ENCODE data around the gene HADH. TPM values are rescaled to one million over a fixed set of nuclear protein-coding genes. Genes with fewer than 3 reads are reported as not detected.
"Not testable (repeated sequence)": the region's sequence is repeated elsewhere in the genome, so short reads cannot be mapped to it uniquely, and the experiment has no call there.

Gene HADH
- total RNA-seq = 10 to 100 TPM; 52.6 to 91.5 TPM
- long read RNA-seq, donor 1, full-length matches to known transcripts = 16 of 17 reads
- long read RNA-seq, donor 1, partial matches to known transcripts = 1 of 17 reads
- long read RNA-seq, donor 1, other reads (novel, unspliced or antisense) = 0 of 17 reads
- long read RNA-seq, donor 2, transcript HADH-201 (8 exons, 1,912 nt) = major isoform, 358 of 394 reads
- long read RNA-seq, donor 2, partial matches to known transcripts = 11 of 394 reads
- long read RNA-seq, donor 2, other reads (novel, unspliced or antisense) = 23 of 394 reads

GRCh38 chr4:107989537-107990386, at the start of gene HADH:
TSS of gene HADH (plus strand) at chr4:107989889. CDS start at chr4:107989933, 44 bp downstream.
- intact Hi-C loops (cut with DNase I) = loop anchor here in 1 of 2 donors (10.0 kb wide), 1 partner anchor 55 kb away; the partner anchor contains the start of gene CYP2U1
- DNase-seq (ENCODE audit: low spot score) = peak; percentile 97

GRCh38 chr4:107945809-107946208, 43.9 kb upstream of the HADH start:
- intact Hi-C loops (cut with DNase I) = no loop called here

GRCh38 chr4:107950746-107951540, 38.7 kb upstream of the HADH start:
- DNase-seq (ENCODE audit: low spot score) = no peak
- intact Hi-C loops (cut with DNase I) = no loop called here

More at GRCh38 chr4:107945809-107946208, 43.9 kb upstream of the HADH start:
- DNase-seq (ENCODE audit: low spot score) = no peak

GRCh38 chr4:107951551-107951950, 38.1 kb upstream of the HADH start:
- intact Hi-C loops (cut with DNase I) = no loop called here
- no peak for DNase-seq (ENCODE audit: low spot score)

- DNase-seq (ENCODE audit: low spot score) = no peak
- intact Hi-C loops (cut with DNase I) = no loop called here
Measured at GRCh38 chr4:107956011-107956410, 33.7 kb upstream of the HADH start.

- DNase-seq (ENCODE audit: low spot score) = no peak
- intact Hi-C loops (cut with DNase I) = no loop called here
Measured at GRCh38 chr4:107966903-107967302, 22.8 kb upstream of the HADH start.

GRCh38 chr4:107967519-107967918, 22.2 kb upstream of the HADH start:
- intact Hi-C loops (cut with DNase I); DNase-seq (ENCODE audit: low spot score): not testable (repeated sequence)

GRCh38 chr4:107967921-107968320, 21.8 kb upstream of the HADH start:
- intact Hi-C loops (cut with DNase I) = not testable (repeated sequence)

GRCh38 chr4:107970063-107970798, 19.5 kb upstream of the HADH start:
- intact Hi-C loops (cut with DNase I) = no loop called here
- no peak for DNase-seq (ENCODE audit: low spot score)

More at GRCh38 chr4:107967921-107968320, 21.8 kb upstream of the HADH start:
- not testable (repeated sequence) for DNase-seq (ENCODE audit: low spot score)

GRCh38 chr4:107972605-107973004, 17.1 kb upstream of the HADH start:
- intact Hi-C loops (cut with DNase I) = no loop called here
- DNase-seq (ENCODE audit: low spot score) = no peak

GRCh38 chr4:107974523-107974922, 15.2 kb upstream of the HADH start:
- intact Hi-C loops (cut with DNase I) = no loop called here
- no peak for DNase-seq (ENCODE audit: low spot score)

GRCh38 chr4:107977482-107977881, 12.2 kb upstream of the HADH start:
- intact Hi-C loops (cut with DNase I) = no loop called here
- DNase-seq (ENCODE audit: low spot score) = no peak

GRCh38 chr4:107977966-107978705, 11.6 kb upstream of the HADH start:
- no peak for DNase-seq (ENCODE audit: low spot score)
- intact Hi-C loops (cut with DNase I) = no loop called here

GRCh38 chr4:107978716-107979451, 10.8 kb upstream of the HADH start:
- intact Hi-C loops (cut with DNase I) = no loop called here
- no peak for DNase-seq (ENCODE audit: low spot score)

GRCh38 chr4:107987916-107988762, 1.6 kb upstream of the HADH start:
- intact Hi-C loops (cut with DNase I) = loop anchor here in 1 of 2 donors (10.0 kb wide), 1 partner anchor 53 kb away; the partner anchor contains the start of gene CYP2U1
- no peak for DNase-seq (ENCODE audit: low spot score)

- intact Hi-C loops (cut with DNase I) = loop anchor here in 1 of 2 donors (10.0 kb wide), 1 partner anchor 54 kb away; the partner anchor contains the start of gene CYP2U1
- no peak for DNase-seq (ENCODE audit: low spot score)
Measured at GRCh38 chr4:107988763-107989035, 990 bp upstream of the HADH start.

- intact Hi-C loops (cut with DNase I) = loop anchor here in 1 of 2 donors (10.0 kb wide), 1 partner anchor 54 kb away; the partner anchor contains the start of gene CYP2U1
- no peak for DNase-seq (ENCODE audit: low spot score)
Measured at GRCh38 chr4:107989162-107989536, 540 bp upstream of the HADH start.
